HepG2 (cell line): ENCODE data around the gene BTRC.

ENCODE experiments used
- EP300 ChIP-seq, 3 experiments: sonication (generic) in 1 of 3; formaldehyde crosslinking in 1 of 3; IDR thresholded peaks; 2 replicates each; pipeline versions ENCODE4 v1.5.1 to v1.6.1; 2011 to 2020; ENCODE audit warnings: low read depth in 2 of 3, low read length in 2 of 3, borderline replicate concordance in 1 of 3, improper control_type of control experiment in 1 of 3, mild to moderate bottlenecking in 1 of 3, missing genetic modification reagents in 1 of 3, moderate library complexity in 1 of 3
- GABPA ChIP-seq, 2 experiments: IDR thresholded peaks; 2 replicates each; pipeline ENCODE4 v1.6.1; 2011 to 2016; ENCODE audit warnings: low read depth in 2 of 2, low read length in 1 of 2, missing biosample characterization in 1 of 2, missing genetic modification characterization in 1 of 2
- MXI1 ChIP-seq: IDR thresholded peaks from 3 replicates; pipeline ENCODE4 v1.6.1; 2012; ENCODE audit warnings: low read depth, low read length, inconsistent platforms, borderline replicate concordance
- NFRKB ChIP-seq: fragments of 450-650 bp; IDR thresholded peaks from 2 replicates; pipeline ENCODE4 v1.6.1; 2017
- PREB ChIP-seq: sonication (generic); formaldehyde crosslinking; IDR thresholded peaks from 2 replicates; pipeline ENCODE4 v1.4.0; 2020; ENCODE audit warnings: missing genetic modification reagents
- SP2 ChIP-seq: sonication (generic); formaldehyde crosslinking; IDR thresholded peaks from 2 replicates; pipeline ENCODE4 v1.5.1; 2020; ENCODE audit warnings: mild to moderate bottlenecking, missing genetic modification reagents
- ZFP91 ChIP-seq: sonication (generic); formaldehyde crosslinking; IDR thresholded peaks from 2 replicates; pipeline ENCODE4 v1.9.0; 2022; ENCODE audit warnings: missing genetic modification reagents, mild to moderate bottlenecking, borderline replicate concordance
- ZNF646 ChIP-seq: sonication (generic); formaldehyde crosslinking; IDR thresholded peaks from 2 replicates; pipeline ENCODE4 v1.9.0; 2021; ENCODE audit warnings: mild to moderate bottlenecking, missing genetic modification reagents
- ZNF770 ChIP-seq: sonication (generic); formaldehyde crosslinking; IDR thresholded peaks from 2 replicates; pipeline ENCODE4 v1.5.0; 2020; ENCODE audit warnings: mild to moderate bottlenecking, missing genetic modification reagents
- TF ChIP-seq, protein P1 (sequence below): sonication (generic); formaldehyde crosslinking; IDR thresholded peaks from 2 replicates; pipeline ENCODE4 v1.5.0; 2020; ENCODE audit warnings: mild to moderate bottlenecking, missing genetic modification reagents, moderate library complexity
- TF ChIP-seq, protein P2 (sequence below): sonication (generic); formaldehyde crosslinking; IDR thresholded peaks from 2 replicates; pipeline ENCODE4 v1.4.0; 2020; ENCODE audit warnings: missing genetic modification reagents
- TF ChIP-seq, protein P3 (sequence below): sonication (generic); formaldehyde crosslinking; conservative IDR thresholded peaks from 2 replicates; pipeline ENCODE4 v1.4.0; 2020; ENCODE audit warnings: missing genetic modification reagents
- TF ChIP-seq, protein P4 (sequence below): sonication (generic); formaldehyde crosslinking; IDR thresholded peaks from 2 replicates; pipeline ENCODE4 v1.4.0; 2020; ENCODE audit warnings: missing genetic modification reagents

DNA sequence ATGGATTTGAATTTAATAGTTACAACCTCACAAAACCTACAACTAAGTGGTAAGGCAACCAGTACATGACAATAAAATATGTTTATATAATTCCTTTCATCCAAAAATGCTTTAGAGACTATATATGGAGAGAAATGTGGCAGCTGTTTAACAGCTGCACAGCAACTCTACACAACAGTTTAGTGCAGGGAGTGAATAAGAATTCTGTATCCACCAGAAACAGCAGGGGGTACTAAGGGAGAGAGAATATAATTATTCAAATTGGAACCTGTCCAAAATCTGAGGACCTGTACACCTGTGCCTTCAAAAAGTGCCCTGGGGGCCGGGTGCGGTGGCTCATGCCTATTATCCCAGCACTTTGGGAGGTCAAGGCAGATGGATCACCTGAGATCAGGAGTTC lies 184.5 kb downstream of the BTRC start:
- TF ChIP-seq, protein P1, sequence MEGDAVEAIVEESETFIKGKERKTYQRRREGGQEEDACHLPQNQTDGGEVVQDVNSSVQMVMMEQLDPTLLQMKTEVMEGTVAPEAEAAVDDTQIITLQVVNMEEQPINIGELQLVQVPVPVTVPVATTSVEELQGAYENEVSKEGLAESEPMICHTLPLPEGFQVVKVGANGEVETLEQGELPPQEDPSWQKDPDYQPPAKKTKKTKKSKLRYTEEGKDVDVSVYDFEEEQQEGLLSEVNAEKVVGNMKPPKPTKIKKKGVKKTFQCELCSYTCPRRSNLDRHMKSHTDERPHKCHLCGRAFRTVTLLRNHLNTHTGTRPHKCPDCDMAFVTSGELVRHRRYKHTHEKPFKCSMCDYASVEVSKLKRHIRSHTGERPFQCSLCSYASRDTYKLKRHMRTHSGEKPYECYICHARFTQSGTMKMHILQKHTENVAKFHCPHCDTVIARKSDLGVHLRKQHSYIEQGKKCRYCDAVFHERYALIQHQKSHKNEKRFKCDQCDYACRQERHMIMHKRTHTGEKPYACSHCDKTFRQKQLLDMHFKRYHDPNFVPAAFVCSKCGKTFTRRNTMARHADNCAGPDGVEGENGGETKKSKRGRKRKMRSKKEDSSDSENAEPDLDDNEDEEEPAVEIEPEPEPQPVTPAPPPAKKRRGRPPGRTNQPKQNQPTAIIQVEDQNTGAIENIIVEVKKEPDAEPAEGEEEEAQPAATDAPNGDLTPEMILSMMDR (CRISPR knock-in tag): no peak
- TF ChIP-seq NFRKB: no peak
- TF ChIP-seq SP2: no peak
- no peak for TF ChIP-seq ZNF646 (CRISPR knock-in tag)
- TF ChIP-seq, protein P2, sequence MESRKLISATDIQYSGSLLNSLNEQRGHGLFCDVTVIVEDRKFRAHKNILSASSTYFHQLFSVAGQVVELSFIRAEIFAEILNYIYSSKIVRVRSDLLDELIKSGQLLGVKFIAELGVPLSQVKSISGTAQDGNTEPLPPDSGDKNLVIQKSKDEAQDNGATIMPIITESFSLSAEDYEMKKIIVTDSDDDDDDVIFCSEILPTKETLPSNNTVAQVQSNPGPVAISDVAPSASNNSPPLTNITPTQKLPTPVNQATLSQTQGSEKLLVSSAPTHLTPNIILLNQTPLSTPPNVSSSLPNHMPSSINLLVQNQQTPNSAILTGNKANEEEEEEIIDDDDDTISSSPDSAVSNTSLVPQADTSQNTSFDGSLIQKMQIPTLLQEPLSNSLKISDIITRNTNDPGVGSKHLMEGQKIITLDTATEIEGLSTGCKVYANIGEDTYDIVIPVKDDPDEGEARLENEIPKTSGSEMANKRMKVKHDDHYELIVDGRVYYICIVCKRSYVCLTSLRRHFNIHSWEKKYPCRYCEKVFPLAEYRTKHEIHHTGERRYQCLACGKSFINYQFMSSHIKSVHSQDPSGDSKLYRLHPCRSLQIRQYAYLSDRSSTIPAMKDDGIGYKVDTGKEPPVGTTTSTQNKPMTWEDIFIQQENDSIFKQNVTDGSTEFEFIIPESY (CRISPR knock-in tag): no peak
- TF ChIP-seq PREB: no peak
- no peak for TF ChIP-seq MXI1
- no peak for TF ChIP-seq ZFP91
- no peak for TF ChIP-seq GABPA (IDR thresholded peaks at IDR 0.05; ENCODE audit: low read depth, low read length)
- no peak for TF ChIP-seq GABPA (CRISPR knock-in tag; IDR thresholded peaks at IDR 0.05; ENCODE audit: low read depth)
- TF ChIP-seq, protein P3, sequence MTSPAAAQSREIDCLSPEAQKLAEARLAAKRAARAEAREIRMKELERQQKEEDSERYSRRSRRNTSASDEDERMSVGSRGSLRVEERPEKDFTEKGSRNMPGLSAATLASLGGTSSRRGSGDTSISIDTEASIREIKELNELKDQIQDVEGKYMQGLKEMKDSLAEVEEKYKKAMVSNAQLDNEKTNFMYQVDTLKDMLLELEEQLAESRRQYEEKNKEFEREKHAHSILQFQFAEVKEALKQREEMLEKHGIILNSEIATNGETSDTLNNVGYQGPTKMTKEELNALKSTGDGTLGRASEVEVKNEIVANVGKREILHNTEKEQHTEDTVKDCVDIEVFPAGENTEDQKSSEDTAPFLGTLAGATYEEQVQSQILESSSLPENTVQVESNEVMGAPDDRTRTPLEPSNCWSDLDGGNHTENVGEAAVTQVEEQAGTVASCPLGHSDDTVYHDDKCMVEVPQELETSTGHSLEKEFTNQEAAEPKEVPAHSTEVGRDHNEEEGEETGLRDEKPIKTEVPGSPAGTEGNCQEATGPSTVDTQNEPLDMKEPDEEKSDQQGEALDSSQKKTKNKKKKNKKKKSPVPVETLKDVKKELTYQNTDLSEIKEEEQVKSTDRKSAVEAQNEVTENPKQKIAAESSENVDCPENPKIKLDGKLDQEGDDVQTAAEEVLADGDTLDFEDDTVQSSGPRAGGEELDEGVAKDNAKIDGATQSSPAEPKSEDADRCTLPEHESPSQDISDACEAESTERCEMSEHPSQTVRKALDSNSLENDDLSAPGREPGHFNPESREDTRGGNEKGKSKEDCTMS: no peak
- TF ChIP-seq ZNF770 (CRISPR knock-in tag): no peak
- TF ChIP-seq EP300 (IDR thresholded peaks at IDR 0.05; ENCODE audit: low read depth in 2 of 2, low read length in 2 of 2): no peak
- TF ChIP-seq EP300 (CRISPR knock-in tag; IDR thresholded peaks at IDR 0.05; ENCODE audit: borderline replicate concordance): no peak
- TF ChIP-seq, protein P4, sequence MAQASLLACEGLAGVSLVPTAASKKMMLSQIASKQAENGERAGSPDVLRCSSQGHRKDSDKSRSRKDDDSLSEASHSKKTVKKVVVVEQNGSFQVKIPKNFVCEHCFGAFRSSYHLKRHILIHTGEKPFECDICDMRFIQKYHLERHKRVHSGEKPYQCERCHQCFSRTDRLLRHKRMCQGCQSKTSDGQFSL (CRISPR knock-in tag): no peak
